ENCODE measurements around the gene COG1.

Gene COG1

GRCh38 chr17:73163043-73163442 is 29.8 kb upstream of the COG1 start:
- no peak for DNase-seq (ENCODE audit: low read depth in 2 of 2)
- no peak overlapping the region for H3K4me3 ChIP-seq (replicated peaks in 1 of 2; ENCODE audit: low read depth in 2 of 2, low read length in 2 of 2)
- TF ChIP-seq, protein P1, sequence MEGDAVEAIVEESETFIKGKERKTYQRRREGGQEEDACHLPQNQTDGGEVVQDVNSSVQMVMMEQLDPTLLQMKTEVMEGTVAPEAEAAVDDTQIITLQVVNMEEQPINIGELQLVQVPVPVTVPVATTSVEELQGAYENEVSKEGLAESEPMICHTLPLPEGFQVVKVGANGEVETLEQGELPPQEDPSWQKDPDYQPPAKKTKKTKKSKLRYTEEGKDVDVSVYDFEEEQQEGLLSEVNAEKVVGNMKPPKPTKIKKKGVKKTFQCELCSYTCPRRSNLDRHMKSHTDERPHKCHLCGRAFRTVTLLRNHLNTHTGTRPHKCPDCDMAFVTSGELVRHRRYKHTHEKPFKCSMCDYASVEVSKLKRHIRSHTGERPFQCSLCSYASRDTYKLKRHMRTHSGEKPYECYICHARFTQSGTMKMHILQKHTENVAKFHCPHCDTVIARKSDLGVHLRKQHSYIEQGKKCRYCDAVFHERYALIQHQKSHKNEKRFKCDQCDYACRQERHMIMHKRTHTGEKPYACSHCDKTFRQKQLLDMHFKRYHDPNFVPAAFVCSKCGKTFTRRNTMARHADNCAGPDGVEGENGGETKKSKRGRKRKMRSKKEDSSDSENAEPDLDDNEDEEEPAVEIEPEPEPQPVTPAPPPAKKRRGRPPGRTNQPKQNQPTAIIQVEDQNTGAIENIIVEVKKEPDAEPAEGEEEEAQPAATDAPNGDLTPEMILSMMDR (IDR thresholded peaks at IDR 0.05; ENCODE audit: low read depth, low read length): no peak

GRCh38 chr17:73165616-73166404 is 27.0 kb upstream of the COG1 start:
- H3K4me3 ChIP-seq (replicated peaks in 1 of 2; ENCODE audit: low read depth in 2 of 2, low read length in 2 of 2): peak overlapping the region; percentile 32 to 38
- no peak for DNase-seq (ENCODE audit: low read depth in 2 of 2)
- TF ChIP-seq, protein P1 (IDR thresholded peaks at IDR 0.05; ENCODE audit: low read depth, low read length): no peak

- TF ChIP-seq, protein P1 (IDR thresholded peaks at IDR 0.05; ENCODE audit: low read depth, low read length): no peak
- no peak overlapping the region for H3K4me3 ChIP-seq (replicated peaks in 1 of 2; ENCODE audit: low read depth in 2 of 2, low read length in 2 of 2)
- no peak for DNase-seq (ENCODE audit: low read depth in 2 of 2)
Observed at GRCh38 chr17:73166731-73167581, 25.9 kb upstream of the COG1 start.

DNA sequence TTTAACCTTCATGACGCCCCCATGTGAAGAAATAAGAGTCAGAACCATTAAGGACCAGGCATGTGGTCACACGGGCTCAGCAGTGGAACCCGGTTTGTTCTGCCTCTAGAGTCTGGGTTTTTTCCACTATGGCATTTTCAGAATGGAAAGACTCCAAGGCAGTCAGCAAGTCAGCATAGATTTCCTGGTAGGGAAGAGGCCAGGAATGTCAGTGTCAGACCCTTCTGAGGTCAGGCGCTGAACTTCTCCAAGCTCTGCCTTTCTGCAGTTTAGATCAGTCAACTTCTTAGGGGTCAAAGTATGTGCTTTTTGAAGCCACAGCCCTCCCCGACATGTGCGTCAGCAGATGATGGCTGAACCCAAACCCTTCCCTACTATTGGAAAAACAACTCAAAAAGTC is 24.2 kb upstream of the COG1 start:
- H3K4me3 ChIP-seq (replicated peaks in 1 of 2; ENCODE audit: low read depth in 2 of 2, low read length in 2 of 2): no peak overlapping the region
- DNase-seq (ENCODE audit: low read depth in 2 of 2): no peak
- TF ChIP-seq, protein P1 (IDR thresholded peaks at IDR 0.05; ENCODE audit: low read depth, low read length): no peak

DNA sequence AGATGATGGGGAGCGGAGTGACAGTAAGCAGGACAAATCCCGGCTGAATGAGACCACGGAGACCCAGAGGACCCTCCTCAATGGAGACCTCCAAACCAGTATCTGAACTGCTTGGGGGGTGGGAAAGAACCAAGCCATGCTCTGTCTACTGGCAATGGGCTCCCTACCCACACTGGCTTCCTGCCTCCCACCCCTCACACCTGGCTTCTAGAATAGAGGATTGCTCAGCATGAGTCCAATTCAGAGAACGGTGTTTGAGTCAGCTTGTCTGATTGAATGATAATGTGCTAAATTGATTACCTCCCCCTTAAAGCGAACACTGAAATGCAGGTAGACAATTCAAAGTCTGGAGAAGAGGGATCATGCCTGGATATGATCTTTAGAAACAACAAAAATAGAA is 22.5 kb upstream of the COG1 start:
- TF ChIP-seq, protein P1 (IDR thresholded peaks at IDR 0.05; ENCODE audit: low read depth, low read length): no peak
- no peak for DNase-seq (ENCODE audit: low read depth in 2 of 2)

DNA sequence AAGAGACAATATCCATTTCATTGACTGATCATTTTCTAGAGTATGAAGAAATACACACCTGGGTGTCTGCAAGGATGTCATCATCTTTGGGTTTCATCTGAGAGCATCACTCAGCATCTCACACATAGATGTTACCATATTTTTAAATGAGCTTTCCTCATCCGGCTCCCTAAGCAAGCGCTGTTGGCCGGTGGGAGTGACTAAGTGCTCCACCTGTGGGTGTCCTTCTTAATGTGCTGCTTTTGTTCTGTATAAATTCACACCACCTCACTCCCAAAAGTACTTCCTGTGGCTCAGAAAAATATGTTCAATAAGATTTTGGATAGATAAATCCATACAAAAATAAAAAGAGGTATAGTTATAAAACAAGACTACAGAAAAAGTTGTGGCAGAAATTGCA is 20.6 kb upstream of the COG1 start:
- DNase-seq (ENCODE audit: low read depth in 2 of 2): no peak
- H3K4me3 ChIP-seq (replicated peaks in 1 of 2; ENCODE audit: low read depth in 2 of 2, low read length in 2 of 2): no peak overlapping the region
- TF ChIP-seq, protein P1 (IDR thresholded peaks at IDR 0.05; ENCODE audit: low read depth, low read length): no peak

More for the DNA sequence above, 22.5 kb upstream of the COG1 start:
- H3K4me3 ChIP-seq (replicated peaks in 1 of 2; ENCODE audit: low read depth in 2 of 2, low read length in 2 of 2): no peak overlapping the region

Measured in cardiac fibroblast (primary cell).